ENCODE results near the gene FBN1. TPM values are rescaled to one million over a fixed set of nuclear protein-coding genes. Genes with fewer than 3 reads are reported as not detected.

FBN1 gene
- total RNA-seq, 1 experiment from 2014 or later, result 5.2 TPM

DNA sequence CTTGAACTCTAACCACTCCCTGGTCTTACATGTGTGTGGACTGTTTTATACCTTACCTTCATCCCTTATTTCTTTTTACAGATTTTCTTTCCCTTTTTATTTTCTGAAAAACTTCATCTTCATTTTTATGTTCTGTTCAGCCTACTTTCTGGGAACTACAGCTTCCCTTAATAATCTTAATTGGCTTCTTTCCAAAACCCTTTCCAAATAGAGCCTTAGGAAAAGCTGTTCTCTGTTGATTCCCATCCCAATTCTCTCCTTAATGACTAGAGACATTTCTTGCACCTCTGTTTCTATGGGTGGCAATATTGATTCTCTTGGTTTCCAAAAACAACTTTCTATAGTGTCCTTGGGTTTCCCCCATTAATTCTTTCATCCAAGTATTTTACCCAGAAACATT is 179.4 kb downstream of the FBN1 start:
- peaks cover 11% of the 10 kb centered on the region for H3K4me1 Mint-ChIP-seq
- ATAC-seq (no peak), DNase-seq (ENCODE audit: low spot score) (no peak)
- no peak overlapping the region for H3K27ac Mint-ChIP-seq
- no peaks in the 10 kb centered on the region for H3K36me3 Mint-ChIP-seq
- POLR2A ChIA-PET, result no interaction called here
- no peaks in the 10 kb centered on the region for H3K9me3 Mint-ChIP-seq
- no peak for TF ChIP-seq FOXK1 (CRISPR knock-in tag; IDR thresholded peaks at IDR 0.05)
- no peak for TF ChIP-seq NFE2L1 (CRISPR knock-in tag; IDR thresholded peaks at IDR 0.05)
- TF ChIP-seq TCF7 (CRISPR knock-in tag; IDR thresholded peaks at IDR 0.05; ENCODE audit: low read depth), result no peak
- no peak for TF ChIP-seq TEAD1 (CRISPR knock-in tag; IDR thresholded peaks at IDR 0.05)
- TF ChIP-seq, protein P1, sequence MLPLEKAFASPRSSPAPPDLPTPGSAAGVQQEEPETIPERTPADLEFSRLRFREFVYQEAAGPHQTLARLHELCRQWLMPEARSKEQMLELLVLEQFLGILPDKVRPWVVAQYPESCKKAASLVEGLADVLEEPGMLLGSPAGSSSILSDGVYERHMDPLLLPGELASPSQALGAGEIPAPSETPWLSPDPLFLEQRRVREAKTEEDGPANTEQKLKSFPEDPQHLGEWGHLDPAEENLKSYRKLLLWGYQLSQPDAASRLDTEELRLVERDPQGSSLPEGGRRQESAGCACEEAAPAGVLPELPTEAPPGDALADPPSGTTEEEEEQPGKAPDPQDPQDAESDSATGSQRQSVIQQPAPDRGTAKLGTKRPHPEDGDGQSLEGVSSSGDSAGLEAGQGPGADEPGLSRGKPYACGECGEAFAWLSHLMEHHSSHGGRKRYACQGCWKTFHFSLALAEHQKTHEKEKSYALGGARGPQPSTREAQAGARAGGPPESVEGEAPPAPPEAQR (CRISPR knock-in tag; IDR thresholded peaks at IDR 0.05), result no peak
- CTCF ChIA-PET, result interaction anchor here (0.6 kb wide), 1 partner anchor 579 kb away, joined by 3 read pairs; no protein-coding TSS in a partner anchor
- H3K27me3 Mint-ChIP-seq (ENCODE audit: low read depth), result no peaks in the 10 kb centered on the region
- no peak overlapping the region for H3K4me3 Mint-ChIP-seq

DNA sequence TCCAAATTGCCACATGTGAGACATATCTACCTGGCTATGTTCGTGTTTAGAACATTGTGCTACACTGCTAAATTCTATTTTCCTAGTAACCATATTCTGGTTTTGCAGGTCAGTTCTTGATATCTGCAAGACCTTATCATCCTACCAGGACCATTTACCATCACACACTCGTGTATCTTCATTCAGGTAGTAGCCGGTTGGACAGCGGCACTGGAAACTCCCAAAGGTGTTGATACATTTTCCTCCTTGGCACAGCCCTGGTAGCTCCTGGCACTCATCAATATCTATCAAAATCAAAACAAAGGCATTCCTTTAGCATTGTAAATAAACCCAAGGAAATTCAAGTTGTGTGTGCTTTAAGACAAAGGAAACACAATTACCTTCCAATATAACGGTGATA is 180.1 kb downstream of the FBN1 start:
- Mint-ChIP-seq H3K36me3 (no peaks in the 10 kb centered on the region), H3K27ac (no peak overlapping the region), H3K27me3 (ENCODE audit: low read depth) (no peaks in the 10 kb centered on the region), H3K9me3 (no peaks in the 10 kb centered on the region), H3K4me3 (no peak overlapping the region), H3K4me1 (peaks cover 11% of the 10 kb centered on the region)
- no peak for TF ChIP-seq ZBTB21 (CRISPR knock-in tag; IDR thresholded peaks at IDR 0.05; ENCODE audit: borderline replicate concordance)
- TF ChIP-seq, protein P2, sequence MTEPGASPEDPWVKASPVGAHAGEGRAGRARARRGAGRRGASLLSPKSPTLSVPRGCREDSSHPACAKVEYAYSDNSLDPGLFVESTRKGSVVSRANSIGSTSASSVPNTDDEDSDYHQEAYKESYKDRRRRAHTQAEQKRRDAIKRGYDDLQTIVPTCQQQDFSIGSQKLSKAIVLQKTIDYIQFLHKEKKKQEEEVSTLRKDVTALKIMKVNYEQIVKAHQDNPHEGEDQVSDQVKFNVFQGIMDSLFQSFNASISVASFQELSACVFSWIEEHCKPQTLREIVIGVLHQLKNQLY (CRISPR knock-in tag; IDR thresholded peaks at IDR 0.05), result no peak
- TF ChIP-seq, protein P3, sequence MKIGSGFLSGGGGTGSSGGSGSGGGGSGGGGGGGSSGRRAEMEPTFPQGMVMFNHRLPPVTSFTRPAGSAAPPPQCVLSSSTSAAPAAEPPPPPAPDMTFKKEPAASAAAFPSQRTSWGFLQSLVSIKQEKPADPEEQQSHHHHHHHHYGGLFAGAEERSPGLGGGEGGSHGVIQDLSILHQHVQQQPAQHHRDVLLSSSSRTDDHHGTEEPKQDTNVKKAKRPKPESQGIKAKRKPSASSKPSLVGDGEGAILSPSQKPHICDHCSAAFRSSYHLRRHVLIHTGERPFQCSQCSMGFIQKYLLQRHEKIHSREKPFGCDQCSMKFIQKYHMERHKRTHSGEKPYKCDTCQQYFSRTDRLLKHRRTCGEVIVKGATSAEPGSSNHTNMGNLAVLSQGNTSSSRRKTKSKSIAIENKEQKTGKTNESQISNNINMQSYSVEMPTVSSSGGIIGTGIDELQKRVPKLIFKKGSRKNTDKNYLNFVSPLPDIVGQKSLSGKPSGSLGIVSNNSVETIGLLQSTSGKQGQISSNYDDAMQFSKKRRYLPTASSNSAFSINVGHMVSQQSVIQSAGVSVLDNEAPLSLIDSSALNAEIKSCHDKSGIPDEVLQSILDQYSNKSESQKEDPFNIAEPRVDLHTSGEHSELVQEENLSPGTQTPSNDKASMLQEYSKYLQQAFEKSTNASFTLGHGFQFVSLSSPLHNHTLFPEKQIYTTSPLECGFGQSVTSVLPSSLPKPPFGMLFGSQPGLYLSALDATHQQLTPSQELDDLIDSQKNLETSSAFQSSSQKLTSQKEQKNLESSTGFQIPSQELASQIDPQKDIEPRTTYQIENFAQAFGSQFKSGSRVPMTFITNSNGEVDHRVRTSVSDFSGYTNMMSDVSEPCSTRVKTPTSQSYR (CRISPR knock-in tag; IDR thresholded peaks at IDR 0.05), result no peak
- no peak for TF ChIP-seq NR1H2 (CRISPR knock-in tag; IDR thresholded peaks at IDR 0.05)
- DNase-seq (ENCODE audit: low spot score), result no peak
- POLR2A ChIA-PET, result no interaction called here
- CTCF ChIA-PET, result interaction anchor here (0.6 kb wide), 1 partner anchor 580 kb away, joined by 3 read pairs; no protein-coding TSS in a partner anchor
- no peak for ATAC-seq

DNA sequence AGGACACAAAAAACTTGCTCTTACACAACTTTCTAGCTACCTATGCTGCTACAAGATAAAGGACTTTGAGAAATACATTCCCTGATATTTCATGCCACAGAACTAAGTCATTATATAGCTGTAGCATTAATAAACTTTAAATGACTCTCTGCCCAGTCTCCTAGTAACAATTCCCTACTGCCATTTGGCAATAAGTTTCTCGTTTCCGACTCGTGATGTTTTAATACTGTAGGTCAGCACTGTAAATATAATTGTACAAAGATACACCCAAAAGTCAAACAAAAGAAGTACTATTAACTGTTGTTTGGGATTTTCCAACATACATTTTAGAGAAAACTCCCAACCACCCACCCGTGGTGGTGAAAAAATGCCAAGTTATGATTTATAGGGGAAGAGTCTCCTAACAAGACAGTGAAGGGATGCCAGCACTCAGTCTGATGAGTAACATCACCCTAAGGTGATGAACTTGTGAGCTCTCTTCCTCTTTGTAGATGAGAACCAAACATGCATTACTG is 182.1 kb downstream of the FBN1 start:
- Mint-ChIP-seq H3K9me3 (no peaks in the 10 kb centered on the region), H3K4me3 (no peak overlapping the region), H3K27ac (no peak overlapping the region), H3K4me1 (peaks cover 11% of the 10 kb centered on the region), H3K27me3 (ENCODE audit: low read depth) (no peaks in the 10 kb centered on the region), H3K36me3 (no peaks in the 10 kb centered on the region)
- POLR2A ChIA-PET, result no interaction called here
- no peak for TF ChIP-seq TEAD1 (CRISPR knock-in tag; IDR thresholded peaks at IDR 0.05)
- TF ChIP-seq ZNF138 (CRISPR knock-in tag; conservative IDR thresholded peaks at IDR 0.05), result no peak
- TF ChIP-seq RELA (CRISPR knock-in tag; IDR thresholded peaks at IDR 0.05; ENCODE audit: borderline replicate concordance), result no peak
- TF ChIP-seq, protein P4, sequence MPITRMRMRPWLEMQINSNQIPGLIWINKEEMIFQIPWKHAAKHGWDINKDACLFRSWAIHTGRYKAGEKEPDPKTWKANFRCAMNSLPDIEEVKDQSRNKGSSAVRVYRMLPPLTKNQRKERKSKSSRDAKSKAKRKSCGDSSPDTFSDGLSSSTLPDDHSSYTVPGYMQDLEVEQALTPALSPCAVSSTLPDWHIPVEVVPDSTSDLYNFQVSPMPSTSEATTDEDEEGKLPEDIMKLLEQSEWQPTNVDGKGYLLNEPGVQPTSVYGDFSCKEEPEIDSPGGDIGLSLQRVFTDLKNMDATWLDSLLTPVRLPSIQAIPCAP (CRISPR knock-in tag; IDR thresholded peaks at IDR 0.05), result no peak
- no peak for DNase-seq (ENCODE audit: low spot score)
- no peak for ATAC-seq
- CTCF ChIA-PET, result no interaction called here

DNA sequence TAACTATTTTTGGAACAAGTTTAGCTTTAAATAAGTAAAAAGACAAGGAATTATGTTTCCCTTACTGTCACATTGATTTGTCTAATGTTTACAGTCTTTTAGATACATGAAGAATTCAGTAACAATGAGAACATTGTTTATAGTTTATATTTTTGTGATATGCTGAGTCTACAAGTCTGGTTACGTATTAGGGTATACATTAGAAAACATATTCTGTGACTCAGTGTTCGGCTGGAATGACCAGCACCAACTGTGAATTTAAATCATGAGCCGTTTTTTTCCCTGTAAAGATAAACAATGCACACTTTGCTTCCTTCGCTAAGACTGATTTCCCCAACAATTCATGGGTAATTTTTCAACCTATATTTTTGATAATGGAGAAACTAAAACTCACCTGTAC is 182.8 kb downstream of the FBN1 start:
- ChIA-PET CTCF (no interaction called here), POLR2A (no interaction called here)
- Mint-ChIP-seq H3K27ac (no peak overlapping the region), H3K36me3 (no peaks in the 10 kb centered on the region), H3K9me3 (no peaks in the 10 kb centered on the region), H3K27me3 (ENCODE audit: low read depth) (no peaks in the 10 kb centered on the region), H3K4me1 (peaks cover 5% of the 10 kb centered on the region), H3K4me3 (no peak overlapping the region)
- ATAC-seq (no peak), DNase-seq (ENCODE audit: low spot score) (no peak)
- TF ChIP-seq, protein P5, sequence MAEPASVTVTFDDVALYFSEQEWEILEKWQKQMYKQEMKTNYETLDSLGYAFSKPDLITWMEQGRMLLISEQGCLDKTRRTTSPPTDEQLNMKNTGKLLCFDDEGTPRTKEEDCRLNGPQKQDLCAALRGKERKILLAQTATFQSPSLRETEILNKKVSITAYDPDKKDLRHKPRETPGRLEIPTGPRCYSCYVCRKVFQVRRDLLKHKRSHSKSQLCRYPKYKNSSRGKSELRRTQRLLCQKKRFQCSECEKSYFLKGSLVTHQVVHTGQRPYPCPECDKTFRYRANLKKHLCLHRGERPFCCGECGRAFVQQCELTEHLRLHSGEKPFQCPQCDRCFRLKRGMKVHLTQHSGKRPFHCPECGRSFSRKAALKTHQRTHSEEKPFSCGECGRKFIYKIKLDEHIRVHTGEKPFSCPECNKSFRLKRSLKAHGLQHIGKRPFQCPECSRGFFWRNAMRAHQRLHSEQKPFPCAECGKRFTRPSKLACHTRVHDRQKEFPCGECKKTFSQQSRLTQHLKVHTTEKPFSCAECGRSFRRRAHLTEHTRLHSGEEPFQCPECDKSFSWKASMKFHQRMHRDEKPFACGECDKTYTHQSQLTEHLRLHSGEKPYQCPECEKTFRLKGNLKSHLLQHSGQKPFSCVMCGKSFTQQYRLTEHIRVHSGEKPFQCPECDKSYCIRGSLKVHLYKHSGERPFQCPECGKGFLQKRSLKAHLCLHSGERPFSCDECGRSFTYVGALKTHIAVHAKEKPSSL (CRISPR knock-in tag; conservative IDR thresholded peaks at IDR 0.05), result no peak
- TF ChIP-seq, protein P6, sequence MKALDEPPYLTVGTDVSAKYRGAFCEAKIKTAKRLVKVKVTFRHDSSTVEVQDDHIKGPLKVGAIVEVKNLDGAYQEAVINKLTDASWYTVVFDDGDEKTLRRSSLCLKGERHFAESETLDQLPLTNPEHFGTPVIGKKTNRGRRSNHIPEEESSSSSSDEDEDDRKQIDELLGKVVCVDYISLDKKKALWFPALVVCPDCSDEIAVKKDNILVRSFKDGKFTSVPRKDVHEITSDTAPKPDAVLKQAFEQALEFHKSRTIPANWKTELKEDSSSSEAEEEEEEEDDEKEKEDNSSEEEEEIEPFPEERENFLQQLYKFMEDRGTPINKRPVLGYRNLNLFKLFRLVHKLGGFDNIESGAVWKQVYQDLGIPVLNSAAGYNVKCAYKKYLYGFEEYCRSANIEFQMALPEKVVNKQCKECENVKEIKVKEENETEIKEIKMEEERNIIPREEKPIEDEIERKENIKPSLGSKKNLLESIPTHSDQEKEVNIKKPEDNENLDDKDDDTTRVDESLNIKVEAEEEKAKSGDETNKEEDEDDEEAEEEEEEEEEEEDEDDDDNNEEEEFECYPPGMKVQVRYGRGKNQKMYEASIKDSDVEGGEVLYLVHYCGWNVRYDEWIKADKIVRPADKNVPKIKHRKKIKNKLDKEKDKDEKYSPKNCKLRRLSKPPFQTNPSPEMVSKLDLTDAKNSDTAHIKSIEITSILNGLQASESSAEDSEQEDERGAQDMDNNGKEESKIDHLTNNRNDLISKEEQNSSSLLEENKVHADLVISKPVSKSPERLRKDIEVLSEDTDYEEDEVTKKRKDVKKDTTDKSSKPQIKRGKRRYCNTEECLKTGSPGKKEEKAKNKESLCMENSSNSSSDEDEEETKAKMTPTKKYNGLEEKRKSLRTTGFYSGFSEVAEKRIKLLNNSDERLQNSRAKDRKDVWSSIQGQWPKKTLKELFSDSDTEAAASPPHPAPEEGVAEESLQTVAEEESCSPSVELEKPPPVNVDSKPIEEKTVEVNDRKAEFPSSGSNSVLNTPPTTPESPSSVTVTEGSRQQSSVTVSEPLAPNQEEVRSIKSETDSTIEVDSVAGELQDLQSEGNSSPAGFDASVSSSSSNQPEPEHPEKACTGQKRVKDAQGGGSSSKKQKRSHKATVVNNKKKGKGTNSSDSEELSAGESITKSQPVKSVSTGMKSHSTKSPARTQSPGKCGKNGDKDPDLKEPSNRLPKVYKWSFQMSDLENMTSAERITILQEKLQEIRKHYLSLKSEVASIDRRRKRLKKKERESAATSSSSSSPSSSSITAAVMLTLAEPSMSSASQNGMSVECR (CRISPR knock-in tag; IDR thresholded peaks at IDR 0.05; ENCODE audit: borderline replicate concordance), result no peak
- TF ChIP-seq KAT7 (CRISPR knock-in tag; IDR thresholded peaks at IDR 0.05; ENCODE audit: borderline replicate concordance) (no peak), CREM (CRISPR knock-in tag; IDR thresholded peaks at IDR 0.05) (no peak), OVOL2 (CRISPR knock-in tag; IDR thresholded peaks at IDR 0.05; ENCODE audit: borderline replicate concordance) (no peak)

Data from WTC11 (cell line).